ENCODE results near the gene ACACA. TPM values are rescaled to one million over a fixed set of nuclear protein-coding genes. Genes with fewer than 3 reads are reported as not detected.
"Not testable (repeated sequence)": the region's sequence is repeated elsewhere in the genome, so short reads cannot be mapped to it uniquely, and the experiment has no call there.

The ACACA gene
- polyA plus RNA-seq, 3 donors: 37.2 to 43.9 (median 43.6) TPM

- no peak for DNase-seq (ENCODE audit: extremely low read depth in 1 of 11, low read depth in 9 of 11, low spot score in 4 of 11)
Observed at GRCh38 chr17:37097154-37097553, 309.5 kb downstream of the ACACA start.

- DNase-seq (ENCODE audit: extremely low read depth in 1 of 11, low read depth in 9 of 11, low spot score in 4 of 11): no peak
Observed at GRCh38 chr17:37096071-37096470, 310.6 kb downstream of the ACACA start.

GRCh38 chr17:37094391-37094790 lies 312.2 kb downstream of the ACACA start:
- no peak for DNase-seq (ENCODE audit: extremely low read depth in 1 of 11, low read depth in 9 of 11, low spot score in 4 of 11)

GRCh38 chr17:37092701-37093100 lies 313.9 kb downstream of the ACACA start:
- no peak for DNase-seq (ENCODE audit: extremely low read depth in 1 of 11, low read depth in 9 of 11, low spot score in 4 of 11)

GRCh38 chr17:37092071-37092470 lies 314.6 kb downstream of the ACACA start:
- DNase-seq (ENCODE audit: extremely low read depth in 1 of 11, low read depth in 9 of 11, low spot score in 4 of 11): no peak

GRCh38 chr17:37090941-37091340 lies 315.7 kb downstream of the ACACA start:
- DNase-seq (ENCODE audit: extremely low read depth in 1 of 11, low read depth in 9 of 11, low spot score in 4 of 11): no peak

GRCh38 chr17:37089956-37090355 lies 316.7 kb downstream of the ACACA start:
- DNase-seq (ENCODE audit: extremely low read depth in 1 of 11, low read depth in 9 of 11, low spot score in 4 of 11): no peak

- DNase-seq (ENCODE audit: extremely low read depth in 1 of 11, low read depth in 9 of 11, low spot score in 4 of 11): no peak
Observed at GRCh38 chr17:37088913-37089312, 317.7 kb downstream of the ACACA start.

GRCh38 chr17:37088459-37088858 lies 318.2 kb downstream of the ACACA start:
- DNase-seq (ENCODE audit: extremely low read depth in 1 of 11, low read depth in 9 of 11, low spot score in 4 of 11): peak in 5 of 11 donors; percentile 42 to 82 (median 67)

GRCh38 chr17:37087683-37088082 lies 319.0 kb downstream of the ACACA start:
- no peak for DNase-seq (ENCODE audit: extremely low read depth in 1 of 11, low read depth in 9 of 11, low spot score in 4 of 11)

- DNase-seq (ENCODE audit: extremely low read depth in 1 of 11, low read depth in 9 of 11, low spot score in 4 of 11): no peak
Observed at GRCh38 chr17:37086948-37087347, 319.7 kb downstream of the ACACA start.

- DNase-seq (ENCODE audit: extremely low read depth in 1 of 11, low read depth in 9 of 11, low spot score in 4 of 11): no peak
Observed at GRCh38 chr17:37086334-37086733, 320.3 kb downstream of the ACACA start.

GRCh38 chr17:37084372-37084771 lies 322.3 kb downstream of the ACACA start:
- DNase-seq (ENCODE audit: extremely low read depth in 1 of 11, low read depth in 9 of 11, low spot score in 4 of 11): no peak

GRCh38 chr17:37083456-37083855 lies 323.2 kb downstream of the ACACA start:
- DNase-seq (ENCODE audit: extremely low read depth in 1 of 11, low read depth in 9 of 11, low spot score in 4 of 11): no peak

GRCh38 chr17:37082985-37083384 lies 323.7 kb downstream of the ACACA start:
- DNase-seq (ENCODE audit: extremely low read depth in 1 of 11, low read depth in 9 of 11, low spot score in 4 of 11): no peak

- no peak for DNase-seq (ENCODE audit: extremely low read depth in 1 of 11, low read depth in 9 of 11, low spot score in 4 of 11)
Observed at GRCh38 chr17:37082311-37082860, 324.2 kb downstream of the ACACA start.

- DNase-seq (ENCODE audit: extremely low read depth in 1 of 11, low read depth in 9 of 11, low spot score in 4 of 11): no peak
Observed at GRCh38 chr17:37081287-37081686, 325.3 kb downstream of the ACACA start.

GRCh38 chr17:37079735-37080134 lies 326.9 kb downstream of the ACACA start:
- no peak for DNase-seq (ENCODE audit: extremely low read depth in 1 of 11, low read depth in 9 of 11, low spot score in 4 of 11)

GRCh38 chr17:37079065-37079708 lies 327.4 kb downstream of the ACACA start:
- DNase-seq (ENCODE audit: extremely low read depth in 1 of 11, low read depth in 9 of 11, low spot score in 4 of 11): no peak

- DNase-seq (ENCODE audit: extremely low read depth in 1 of 11, low read depth in 9 of 11, low spot score in 4 of 11): not testable (repeated sequence)
Observed at GRCh38 chr17:37073464-37073863, 333.2 kb downstream of the ACACA start.

GRCh38 chr17:37069087-37069486 lies 337.5 kb downstream of the ACACA start:
- no peak for DNase-seq (ENCODE audit: extremely low read depth in 1 of 11, low read depth in 9 of 11, low spot score in 4 of 11)

All from renal cortex interstitium (tissue), 11 donors.